Lower leg skin (tissue), 4 donors: Measurements from ENCODE around the gene ARHGAP21. TPM values are rescaled to one million over a fixed set of nuclear protein-coding genes. Genes with fewer than 3 reads are reported as not detected.

ENCODE experiments used
- DNase-seq, 2 donors: peaks; one replicate each; pipeline ENCODE4 v3.0.0-alpha.2; 2019; ENCODE audit warnings: low spot score in 2 of 2
- H3K4me3 ChIP-seq: fragments of 200-600 bp; sonication (generic); 2 replicates; pipeline ENCODE4 v1.5.1; 2017; ENCODE audit warnings: mild to moderate bottlenecking, low read depth; ENCODE audit not compliant: poor library complexity, severe bottlenecking
- CTCF ChIP-seq, 3 donors: fragments of 450-650 bp; IDR thresholded peaks; one replicate each; pipeline ENCODE4 v1.5.1; 2016; ENCODE audit warnings: antibody characterized with exemption in 3 of 3, mild to moderate bottlenecking in 3 of 3, moderate library complexity in 2 of 3
- POLR2A ChIP-seq, 2 donors: fragments of 450-650 bp; IDR thresholded peaks; one replicate each; pipeline ENCODE4 v1.6.1; 2016 to 2017; ENCODE audit warnings: antibody characterized with exemption in 2 of 2, mild to moderate bottlenecking in 1 of 2, moderate library complexity in 1 of 2
- WGBS, 2 donors: methylation state at CpG; one replicate each; pipeline ENCODE4 v1.1.5; 2018; 5-methylcytosine and 5-hydroxymethylcytosine counted together
- intact Hi-C: fragments of 100-400 bp; cut with DNase I; formaldehyde crosslinking; loops from one replicate; pipeline ENCODE4 v1.15.0; 2023; ENCODE audit warnings: low total_unique reads
- total RNA-seq, 4 donors: library from RNA; depleted of rRNA; stranded (reverse); fragments of >200 nt; gene quantifications; one replicate each; pipeline ENCODE4 v1.1.0, GENCODE V29; 2016

The ARHGAP21 gene
- total RNA-seq, 4 donors from 2014 or later, result 26.5 to 43.6 (median 31.6) TPM

DNA sequence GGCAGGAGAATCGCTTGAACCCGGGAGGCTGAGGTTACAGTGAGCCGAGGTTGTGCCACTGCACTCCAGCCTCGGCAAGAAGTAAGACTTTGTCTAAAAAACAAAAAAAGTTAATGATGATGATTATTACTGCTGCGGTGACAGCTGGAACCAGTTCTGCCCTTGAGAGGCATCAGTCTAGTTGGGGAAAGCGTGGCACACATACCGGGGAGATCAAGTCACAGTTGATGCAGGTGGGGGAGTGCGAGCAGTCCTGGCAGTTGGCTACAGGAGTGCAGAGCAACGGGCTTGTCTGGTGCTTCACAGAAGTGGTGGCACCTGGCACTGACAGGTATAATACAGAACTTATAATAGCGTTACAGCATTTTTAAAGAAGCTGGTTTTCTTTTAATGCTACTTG is 173.0 kb downstream of the ARHGAP21 start:
- peak in 1 of 2 donors; percentile 70 for DNase-seq
- TF ChIP-seq CTCF (IDR thresholded peaks at IDR 0.05) (no peak), POLR2A (IDR thresholded peaks at IDR 0.05) (no peak)
- no peak overlapping the region for H3K4me3 ChIP-seq
- intact Hi-C loops, result no loop called here
- WGBS, 2 donors, result 73 to 80% methylated on average over 10 of the region's 10 CpGs

DNA sequence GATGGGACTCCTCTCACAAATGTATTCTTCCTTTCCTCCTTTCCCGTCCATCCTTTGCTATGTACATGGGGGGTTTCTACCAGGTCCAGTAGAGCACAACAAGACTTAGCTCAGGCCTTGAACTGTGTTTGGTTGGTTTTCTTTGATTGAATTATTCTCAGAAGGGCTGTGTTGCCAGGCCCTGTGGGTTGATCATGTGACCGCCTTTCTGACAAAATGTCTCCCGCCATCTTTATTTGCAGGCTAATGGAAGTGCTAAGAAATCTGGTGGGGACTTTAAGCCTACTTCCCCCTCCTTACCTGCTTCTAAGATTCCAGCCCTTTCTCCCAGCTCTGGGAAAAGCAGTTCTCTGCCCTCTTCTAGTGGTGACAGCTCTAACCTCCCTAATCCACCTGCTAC is 178.1 kb downstream of the ARHGAP21 start:
- no peak for TF ChIP-seq POLR2A (IDR thresholded peaks at IDR 0.05)
- no peak for TF ChIP-seq CTCF (IDR thresholded peaks at IDR 0.05)
- intact Hi-C loops, result no loop called here
- no peak overlapping the region for H3K4me3 ChIP-seq
- no peak for DNase-seq
- WGBS, 2 donors, result 90 to 91% methylated on average over 3 of the region's 3 CpGs

DNA sequence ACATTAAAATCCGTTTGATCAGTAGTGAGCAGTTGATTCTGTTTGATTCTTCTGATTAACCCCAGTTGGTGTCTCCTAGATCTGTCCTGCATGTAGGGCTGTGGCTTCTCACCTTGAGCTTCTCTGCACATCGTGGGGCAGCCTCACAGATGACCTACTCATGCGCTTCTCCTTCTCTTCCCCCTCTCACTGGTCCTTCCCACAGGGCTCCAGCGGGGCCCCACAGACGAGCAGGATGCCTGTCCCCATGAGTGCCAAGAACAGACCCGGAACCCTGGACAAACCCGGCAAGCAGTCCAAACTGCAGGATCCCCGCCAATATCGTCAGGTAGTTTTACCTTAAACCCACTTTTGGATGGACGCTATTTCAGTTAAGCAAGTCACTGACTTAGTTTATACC is 178.9 kb downstream of the ARHGAP21 start:
- DNase-seq, result peak in 1 of 2 donors; percentile 82
- intact Hi-C loops, result no loop called here
- 93 to 96% methylated on average over 10 of the region's 10 CpGs for WGBS, 2 donors

GRCh38 chr10:24542314-24543270 is 181.1 kb downstream of the ARHGAP21 start:
- intact Hi-C loops, result no loop called here
- no peak for DNase-seq
- WGBS, 2 donors, result 82 to 85% methylated on average over 14 of the region's 14 CpGs
- H3K4me3 ChIP-seq, result no peak overlapping the region
- TF ChIP-seq POLR2A (IDR thresholded peaks at IDR 0.05) (no peak), CTCF (IDR thresholded peaks at IDR 0.05) (no peak)

More for the DNA sequence above, 178.9 kb downstream of the ARHGAP21 start:
- no peak overlapping the region for H3K4me3 ChIP-seq
- TF ChIP-seq CTCF (IDR thresholded peaks at IDR 0.05), result no peak
- no peak for TF ChIP-seq POLR2A (IDR thresholded peaks at IDR 0.05)

- no peak overlapping the region for H3K4me3 ChIP-seq
- peak in 1 of 2 donors; percentile 12 for DNase-seq
- intact Hi-C loops, result no loop called here
- 76 to 85% methylated on average over 9 of the region's 9 CpGs for WGBS, 2 donors
- no peak for TF ChIP-seq CTCF (IDR thresholded peaks at IDR 0.05)
- no peak for TF ChIP-seq POLR2A (IDR thresholded peaks at IDR 0.05)
These were observed 182.4 kb downstream of the ARHGAP21 start for GRCh38 chr10:24541239-24541753.
